Karpas-422 (cell line): Measurements from ENCODE around the gene TTLL11. TPM values are rescaled to one million over a fixed set of nuclear protein-coding genes. Genes with fewer than 3 reads are reported as not detected.

Source experiments
- DNase-seq: peaks from one replicate; pipeline ENCODE4 v3.0.0-alpha.2; 2015
- H2AFZ ChIP-seq: fragments of 200-600 bp; sonication (generic); 2 replicates; pipeline ENCODE4 v1.6.1; 2014; ENCODE audit warnings: antibody characterized with exemption, low read length, mixed read lengths
- H3K27ac ChIP-seq: fragments of 200-600 bp; sonication (generic); 2 replicates; pipeline ENCODE4 v1.5.1; 2014; ENCODE audit warnings: mild to moderate bottlenecking, low read length, moderate library complexity
- H3K27me3 ChIP-seq: fragments of 200-600 bp; sonication (generic); 2 replicates; pipeline ENCODE4 v1.6.1; 2014; ENCODE audit warnings: low read length, mixed read lengths
- H3K36me3 ChIP-seq: fragments of 200-600 bp; sonication (generic); 2 replicates; pipeline ENCODE4 v1.6.1; 2014; ENCODE audit warnings: low read length, mixed read lengths; ENCODE audit not compliant: insufficient read depth
- H3K4me1 ChIP-seq: fragments of 200-600 bp; sonication (generic); 2 replicates; pipeline ENCODE4 v1.6.1; 2014; ENCODE audit warnings: mild to moderate bottlenecking, low read length, mixed read lengths
- H3K4me2 ChIP-seq: fragments of 200-600 bp; sonication (generic); 2 replicates; pipeline ENCODE4 v1.6.1; 2014; ENCODE audit warnings: low read length, low read depth, mild to moderate bottlenecking; ENCODE audit not compliant: poor library complexity, severe bottlenecking
- H3K4me3 ChIP-seq: fragments of 200-600 bp; sonication (generic); 2 replicates; pipeline ENCODE4 v1.5.1; 2014; ENCODE audit warnings: mild to moderate bottlenecking, antibody characterized with exemption, low read length, mixed read lengths
- H3K79me2 ChIP-seq: fragments of 200-600 bp; sonication (generic); 2 replicates; pipeline ENCODE4 v1.6.1; 2014; ENCODE audit warnings: mild to moderate bottlenecking, low read length, mixed read lengths
- H3K9ac ChIP-seq: fragments of 200-600 bp; sonication (generic); 2 replicates; pipeline ENCODE4 v1.6.0; 2014; ENCODE audit warnings: low read length
- H3K9me2 ChIP-seq: fragments of 200-600 bp; sonication (generic), shearing (Covaris generic); replicated peaks from 2 replicates; pipeline ENCODE4 v1.6.0; 2014; ENCODE audit warnings: mild to moderate bottlenecking, low read length, moderate library complexity; ENCODE audit not compliant: insufficient read depth
- H3K9me3 ChIP-seq: fragments of 300-700, 200-600 bp; sonication (generic); 2 replicates; pipeline ENCODE4 v1.6.1; 2014; ENCODE audit warnings: low read length, mixed read lengths
- H4K20me1 ChIP-seq: fragments of 200-600 bp; sonication (generic); 2 replicates; pipeline ENCODE4 v1.6.1; 2014; ENCODE audit warnings: mild to moderate bottlenecking, antibody characterized with exemption, low read length, low read depth; ENCODE audit not compliant: insufficient read depth
- total RNA-seq: library from RNA; depleted of rRNA; stranded (reverse); fragments of >200 nt; shearing (Covaris generic); gene quantifications from 2 replicates; pipeline ENCODE4 v1.2.3, GENCODE V29; 2014; ENCODE audit warnings: low replicate concordance

The TTLL11 gene
- total RNA-seq, 1 experiment from 2014 or later, result 2.5 TPM

GRCh38 chr9:121815084-121815483 lies 278.0 kb downstream of the TTLL11 start:
- H3K27me3 ChIP-seq, result no peaks in the 10 kb centered on the region
- no peaks in the 10 kb centered on the region for H3K9me2 ChIP-seq
- H3K4me3 ChIP-seq, result no peak overlapping the region
- no peaks in the 10 kb centered on the region for H3K9me3 ChIP-seq
- H3K4me2 ChIP-seq, result no peak overlapping the region
- H3K9ac ChIP-seq, result no peak overlapping the region
- peaks cover 5% of the 10 kb centered on the region for H3K4me1 ChIP-seq
- H4K20me1 ChIP-seq, result no peaks in the 10 kb centered on the region
- no peaks in the 10 kb centered on the region for H3K36me3 ChIP-seq
- no peak overlapping the region for H3K27ac ChIP-seq
- H3K79me2 ChIP-seq, result no peaks in the 10 kb centered on the region
- DNase-seq, result no peak
- no peak overlapping the region for H2AFZ ChIP-seq

DNA sequence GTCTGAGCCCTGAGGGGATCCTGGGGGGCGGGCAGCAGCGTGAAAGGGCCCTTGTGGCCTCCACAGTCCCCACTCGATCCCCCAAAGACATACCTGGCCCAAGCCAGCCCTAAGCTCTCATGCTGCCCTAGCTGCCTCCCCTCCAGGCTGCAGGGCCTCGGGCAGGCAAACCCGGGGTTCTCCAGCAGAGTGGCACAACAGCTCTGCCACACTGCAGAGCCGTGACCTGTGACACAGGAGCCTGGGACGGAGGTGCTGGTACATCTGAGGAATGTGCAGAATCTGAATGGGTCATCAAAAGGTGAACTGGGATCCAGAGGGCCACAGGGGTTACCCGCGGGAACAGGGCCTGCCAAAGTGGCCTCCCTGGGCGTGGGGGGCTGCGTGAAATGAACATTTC lies 278.5 kb downstream of the TTLL11 start:
- H3K27ac ChIP-seq, result no peak overlapping the region
- peaks cover 1% of the 10 kb centered on the region for H3K4me1 ChIP-seq
- H3K4me3 ChIP-seq, result no peak overlapping the region
- H4K20me1 ChIP-seq, result no peaks in the 10 kb centered on the region
- no peak overlapping the region for H3K9ac ChIP-seq
- H3K36me3 ChIP-seq, result no peaks in the 10 kb centered on the region
- no peaks in the 10 kb centered on the region for H3K27me3 ChIP-seq
- no peak overlapping the region for H3K4me2 ChIP-seq
- H3K79me2 ChIP-seq, result no peaks in the 10 kb centered on the region
- no peak for DNase-seq
- H2AFZ ChIP-seq, result no peak overlapping the region
- no peaks in the 10 kb centered on the region for H3K9me2 ChIP-seq
- no peaks in the 10 kb centered on the region for H3K9me3 ChIP-seq

- Histone ChIP-seq H4K20me1 (no peaks in the 10 kb centered on the region), H3K9me3 (no peaks in the 10 kb centered on the region), H3K4me1 (no peaks in the 10 kb centered on the region), H3K36me3 (no peaks in the 10 kb centered on the region), H3K27me3 (no peaks in the 10 kb centered on the region), H3K4me3 (no peak overlapping the region), H3K79me2 (no peaks in the 10 kb centered on the region), H3K9ac (no peak overlapping the region), H3K9me2 (no peaks in the 10 kb centered on the region), H2AFZ (no peak overlapping the region), H3K4me2 (no peak overlapping the region), H3K27ac (no peak overlapping the region)
- no peak for DNase-seq
Observed at GRCh38 chr9:121813519-121814210, 279.4 kb downstream of the TTLL11 start.

DNA sequence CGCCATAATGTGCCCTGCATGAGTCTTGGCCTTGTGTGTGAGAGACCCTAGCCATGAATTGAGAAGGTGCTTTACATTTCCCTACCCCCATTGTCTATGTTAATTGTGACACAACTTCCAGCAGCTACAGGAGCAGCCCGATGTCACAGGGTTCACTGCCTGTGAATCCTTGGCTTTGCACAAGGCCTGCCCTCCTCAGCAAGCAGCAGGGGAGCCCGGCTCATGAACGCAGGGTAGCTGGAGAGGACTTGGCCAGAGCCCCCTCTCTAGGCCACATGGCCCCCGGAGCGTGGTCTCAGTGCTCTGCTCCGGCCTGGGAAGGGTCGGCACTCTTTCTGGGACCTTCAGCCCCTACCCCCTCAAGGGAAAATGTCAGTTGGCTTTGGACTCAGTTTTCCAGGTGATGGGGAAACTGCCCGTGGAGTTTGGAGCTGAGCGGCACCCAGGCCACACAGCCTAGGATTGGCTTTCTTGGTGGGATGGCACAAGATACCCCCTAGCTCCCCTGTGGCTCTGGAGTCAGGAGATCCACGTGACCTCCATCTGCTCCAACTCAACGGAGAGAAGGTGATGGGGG lies 280.9 kb downstream of the TTLL11 start:
- Histone ChIP-seq H3K9me2 (no peaks in the 10 kb centered on the region), H4K20me1 (no peaks in the 10 kb centered on the region), H3K9me3 (no peaks in the 10 kb centered on the region), H3K4me2 (no peak overlapping the region), H3K79me2 (no peaks in the 10 kb centered on the region), H3K4me1 (no peaks in the 10 kb centered on the region), H3K9ac (no peak overlapping the region), H2AFZ (no peak overlapping the region), H3K36me3 (no peaks in the 10 kb centered on the region), H3K4me3 (no peak overlapping the region), H3K27ac (no peak overlapping the region), H3K27me3 (no peaks in the 10 kb centered on the region)
- no peak for DNase-seq

DNA sequence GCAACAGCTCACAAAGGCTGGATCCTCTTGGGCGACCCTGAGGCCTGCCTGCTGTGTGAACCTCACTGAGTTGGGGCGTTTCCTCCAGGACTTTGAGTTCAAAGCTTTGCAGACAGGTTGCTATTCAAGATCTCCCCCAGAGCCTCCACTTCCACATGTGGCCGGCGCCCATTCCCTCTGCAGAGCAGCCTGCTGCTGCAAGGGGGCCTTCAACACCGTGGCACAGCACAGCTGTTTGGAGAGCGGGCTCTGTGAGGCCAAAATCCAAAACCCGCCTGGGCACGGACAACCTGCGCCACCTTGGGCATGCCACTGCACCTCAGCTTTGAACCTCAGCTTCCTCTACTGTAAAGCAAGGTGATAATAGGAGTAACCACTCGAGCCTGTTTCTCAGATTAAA lies 281.4 kb downstream of the TTLL11 start:
- Histone ChIP-seq H3K27me3 (no peaks in the 10 kb centered on the region), H3K4me3 (no peak overlapping the region), H2AFZ (no peak overlapping the region), H3K36me3 (no peaks in the 10 kb centered on the region), H3K4me2 (no peak overlapping the region), H3K9me2 (no peaks in the 10 kb centered on the region), H3K27ac (no peak overlapping the region), H3K9me3 (no peaks in the 10 kb centered on the region), H3K4me1 (no peaks in the 10 kb centered on the region), H3K9ac (no peak overlapping the region), H4K20me1 (no peaks in the 10 kb centered on the region), H3K79me2 (no peaks in the 10 kb centered on the region)
- no peak for DNase-seq

- Histone ChIP-seq H3K27ac (no peak overlapping the region), H3K9me2 (no peaks in the 10 kb centered on the region), H3K4me1 (no peaks in the 10 kb centered on the region), H3K9ac (no peak overlapping the region), H3K4me2 (no peak overlapping the region), H3K9me3 (no peaks in the 10 kb centered on the region), H3K36me3 (no peaks in the 10 kb centered on the region), H3K4me3 (no peak overlapping the region), H3K27me3 (no peaks in the 10 kb centered on the region), H2AFZ (no peak overlapping the region), H4K20me1 (no peaks in the 10 kb centered on the region), H3K79me2 (no peaks in the 10 kb centered on the region)
- no peak for DNase-seq
Observed at GRCh38 chr9:121811140-121811539, 282.0 kb downstream of the TTLL11 start.

GRCh38 chr9:121810489-121810888 lies 282.6 kb downstream of the TTLL11 start:
- Histone ChIP-seq H3K27me3 (no peaks in the 10 kb centered on the region), H3K9ac (no peak overlapping the region), H3K4me3 (no peak overlapping the region), H3K27ac (no peak overlapping the region), H3K9me3 (no peaks in the 10 kb centered on the region), H3K4me2 (no peak overlapping the region), H3K36me3 (no peaks in the 10 kb centered on the region), H3K4me1 (no peaks in the 10 kb centered on the region), H3K9me2 (no peaks in the 10 kb centered on the region), H3K79me2 (no peaks in the 10 kb centered on the region), H4K20me1 (no peaks in the 10 kb centered on the region), H2AFZ (no peak overlapping the region)
- DNase-seq, result no peak

DNA sequence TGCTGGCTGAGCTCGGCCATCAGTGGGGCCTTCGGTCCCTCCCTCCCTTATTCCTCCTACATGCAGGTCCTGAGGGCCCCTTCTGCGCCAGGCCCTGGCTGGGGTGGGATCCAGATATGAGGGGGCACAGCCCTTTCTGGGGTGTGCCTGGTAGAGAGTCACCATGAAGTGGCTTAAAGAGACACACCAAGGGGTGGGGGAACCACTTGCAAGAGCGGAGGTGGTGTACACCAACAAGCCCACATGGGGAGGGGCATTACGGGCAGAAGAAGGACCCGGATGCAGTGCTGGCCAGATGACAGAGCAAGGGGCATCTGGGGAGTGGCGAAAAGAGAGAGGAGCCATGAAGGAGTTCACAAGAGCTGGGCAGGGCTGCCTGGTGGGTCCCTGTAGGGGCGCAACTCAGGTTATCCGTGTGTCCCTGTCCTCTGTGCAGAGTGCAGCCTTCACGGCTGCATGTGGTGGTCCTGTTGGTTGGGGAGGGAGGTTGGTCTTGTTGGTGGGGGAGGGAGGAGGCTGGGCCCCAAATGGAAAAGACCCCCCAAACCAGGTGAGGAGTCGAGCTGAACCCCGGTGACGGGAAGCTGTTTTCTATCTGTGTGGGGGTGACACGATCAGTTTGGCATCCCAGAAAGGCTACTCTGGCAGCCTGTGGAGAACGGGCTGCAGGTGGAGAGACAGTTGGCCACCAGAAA lies 283.6 kb downstream of the TTLL11 start:
- H3K4me1 ChIP-seq, result no peaks in the 10 kb centered on the region
- no peak for DNase-seq
- no peak overlapping the region for H3K4me2 ChIP-seq
- no peak overlapping the region for H3K9ac ChIP-seq
- no peaks in the 10 kb centered on the region for H3K79me2 ChIP-seq
- H3K9me3 ChIP-seq, result peaks cover 5% of the 10 kb centered on the region; the same call in 1 of the 2 replicates
- H3K27me3 ChIP-seq, result no peaks in the 10 kb centered on the region
- H3K36me3 ChIP-seq, result no peaks in the 10 kb centered on the region
- no peak overlapping the region for H3K27ac ChIP-seq
- no peak overlapping the region for H3K4me3 ChIP-seq
- no peaks in the 10 kb centered on the region for H3K9me2 ChIP-seq
- no peaks in the 10 kb centered on the region for H4K20me1 ChIP-seq
- no peak overlapping the region for H2AFZ ChIP-seq
